Panc1 (cell line): ENCODE measurements around the gene PAX3. TPM values are rescaled to one million over a fixed set of nuclear protein-coding genes. Genes with fewer than 3 reads are reported as not detected.

Experiments used
- ATAC-seq: fragments of 200-7000 bp; cut with Tn5 transposase; 2 replicates; pipeline ENCODE4 v1.9.1; 2020; ENCODE audit warnings: mild to moderate bottlenecking, moderate library complexity
- BruUV-seq: library from RNA; stranded (reverse); fragments of 400-500 nt; replicated peaks from 2 replicates; lab custom pipeline; 2021; lab: Mats Ljungman, UMichigan
- CTCF ChIA-PET: fragments of 300-600 bp; sonication (Branson Sonifier 250); formaldehyde crosslinking; loops from one replicate; lab custom pipeline; 2022; ENCODE audit warnings: antibody characterized with exemption; lab: Charles Lee
- POLR2A ChIA-PET: fragments of 300-600 bp; sonication (Branson Sonifier 250); formaldehyde crosslinking; loops from one replicate; lab custom pipeline; 2022; ENCODE audit warnings: antibody characterized with exemption; lab: Charles Lee
- DNase-seq: peaks from one replicate; pipeline ENCODE4 v3.0.0-alpha.2; 2010; ENCODE audit warnings: low read depth, low spot score
- H3K27ac ChIP-seq: 2 replicates; pipeline ENCODE4 v1.5.1; 2011; ENCODE audit warnings: mild to moderate bottlenecking, low read length, inconsistent platforms
- H3K27me3 ChIP-seq: fragments of 200-500 bp; sonication (Bioruptor generic); 2 replicates; pipeline ENCODE4 v1.6.0; 2014; ENCODE audit warnings: low read length, inconsistent platforms; ENCODE audit not compliant: control insufficient read depth, insufficient read depth
- H3K36me3 ChIP-seq: fragments of 200-500 bp; sonication (Bioruptor generic); 2 replicates; pipeline ENCODE4 v1.5.1; 2014; ENCODE audit warnings: inconsistent platforms, mild to moderate bottlenecking, low read length, moderate library complexity; ENCODE audit not compliant: control insufficient read depth, insufficient read depth
- H3K4me1 ChIP-seq: 2 replicates; pipeline ENCODE4 v1.5.1; 2011; ENCODE audit warnings: inconsistent platforms, mild to moderate bottlenecking, low read length, moderate library complexity; ENCODE audit not compliant: control insufficient read depth, insufficient read depth
- H3K4me3 ChIP-seq, 2 experiments: 2 replicates each; pipeline ENCODE4 v1.5.1; 2011 to 2012; ENCODE audit warnings: low read depth in 2 of 2, low read length in 2 of 2, mild to moderate bottlenecking in 2 of 2, inconsistent platforms in 1 of 2, moderate library complexity in 1 of 2
- H3K9me3 ChIP-seq: fragments of 200-500 bp; sonication (Bioruptor generic); 2 replicates; pipeline ENCODE4 v1.5.1; 2014; ENCODE audit warnings: low read depth, mild to moderate bottlenecking, inconsistent platforms, low read length, moderate library complexity; ENCODE audit not compliant: control insufficient read depth, insufficient read depth
- POLR2AphosphoS5 ChIP-seq: IDR thresholded peaks from 2 replicates; pipeline ENCODE4 v1.6.1; 2012; ENCODE audit warnings: mild to moderate bottlenecking, low read depth, low read length, moderate library complexity
- SIN3A ChIP-seq: IDR thresholded peaks from 2 replicates; pipeline ENCODE4 v1.6.1; 2012; ENCODE audit warnings: low read depth, mild to moderate bottlenecking, low read length, moderate library complexity, borderline replicate concordance; ENCODE audit not compliant: insufficient read depth
- TCF7L2 ChIP-seq: IDR thresholded peaks from 2 replicates; pipeline ENCODE4 v1.6.1; 2011; ENCODE audit warnings: mild to moderate bottlenecking, low read depth, low read length, inconsistent platforms
- in situ Hi-C: cut with HindIII; loops from 2 replicates; pipeline ENCODE4 v1.10.0; 2016; ENCODE audit warnings: low sequenced_read_pairs, low pct_unique_long_range_greater_than_20kb
- intact Hi-C: fragments of 100-400 bp; cut with micrococcal nuclease; formaldehyde crosslinking; loops from one replicate; pipeline ENCODE4 v1.10.0; 2022; ENCODE audit not compliant: unreplicated experiment
- total RNA-seq: library from RNA; stranded (reverse); gene quantifications from one replicate; pipeline ENCODE4 v1.2.1, GENCODE V29; 2021; ENCODE audit not compliant: unreplicated experiment
- TF ChIP-seq, protein P1 (sequence below), 2 experiments: IDR thresholded peaks; 2 replicates each; pipeline ENCODE4 v1.6.1; 2011 to 2012; ENCODE audit warnings: low read depth in 2 of 2, control low read depth in 1 of 2, low read length in 1 of 2, mild to moderate bottlenecking in 1 of 2, moderate library complexity in 1 of 2; ENCODE audit not compliant: insufficient read depth in 1 of 2
- TF ChIP-seq, protein P2 (sequence below): fragments of 450-650 bp; IDR thresholded peaks from 2 replicates; pipeline ENCODE4 v1.5.1; 2017; ENCODE audit warnings: mild to moderate bottlenecking

PAX3 gene
- total RNA-seq, 1 experiment from 2014 or later = not detected

DNA sequence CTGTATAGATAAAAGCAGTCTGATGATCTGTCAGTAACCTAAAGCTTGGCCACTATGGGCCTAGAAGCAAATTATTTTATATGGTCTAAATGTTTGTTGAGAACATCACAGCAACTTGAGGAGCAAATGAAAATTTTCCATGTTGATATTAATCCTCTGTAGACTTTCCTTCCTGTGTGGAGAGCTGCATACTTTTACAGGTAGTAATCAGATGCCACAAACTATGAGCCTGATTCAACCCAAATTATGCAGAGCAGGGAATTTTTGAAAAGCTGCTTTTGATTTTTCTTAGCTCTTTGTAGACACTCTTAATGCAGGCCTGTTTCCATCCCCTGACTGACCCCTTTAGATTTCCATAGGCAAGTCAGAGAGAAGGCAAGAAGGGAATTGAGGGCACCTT is 17.3 kb downstream of the PAX3 start:
- no peak for TF ChIP-seq POLR2AphosphoS5
- TF ChIP-seq SIN3A = no peak
- TF ChIP-seq, protein P1, sequence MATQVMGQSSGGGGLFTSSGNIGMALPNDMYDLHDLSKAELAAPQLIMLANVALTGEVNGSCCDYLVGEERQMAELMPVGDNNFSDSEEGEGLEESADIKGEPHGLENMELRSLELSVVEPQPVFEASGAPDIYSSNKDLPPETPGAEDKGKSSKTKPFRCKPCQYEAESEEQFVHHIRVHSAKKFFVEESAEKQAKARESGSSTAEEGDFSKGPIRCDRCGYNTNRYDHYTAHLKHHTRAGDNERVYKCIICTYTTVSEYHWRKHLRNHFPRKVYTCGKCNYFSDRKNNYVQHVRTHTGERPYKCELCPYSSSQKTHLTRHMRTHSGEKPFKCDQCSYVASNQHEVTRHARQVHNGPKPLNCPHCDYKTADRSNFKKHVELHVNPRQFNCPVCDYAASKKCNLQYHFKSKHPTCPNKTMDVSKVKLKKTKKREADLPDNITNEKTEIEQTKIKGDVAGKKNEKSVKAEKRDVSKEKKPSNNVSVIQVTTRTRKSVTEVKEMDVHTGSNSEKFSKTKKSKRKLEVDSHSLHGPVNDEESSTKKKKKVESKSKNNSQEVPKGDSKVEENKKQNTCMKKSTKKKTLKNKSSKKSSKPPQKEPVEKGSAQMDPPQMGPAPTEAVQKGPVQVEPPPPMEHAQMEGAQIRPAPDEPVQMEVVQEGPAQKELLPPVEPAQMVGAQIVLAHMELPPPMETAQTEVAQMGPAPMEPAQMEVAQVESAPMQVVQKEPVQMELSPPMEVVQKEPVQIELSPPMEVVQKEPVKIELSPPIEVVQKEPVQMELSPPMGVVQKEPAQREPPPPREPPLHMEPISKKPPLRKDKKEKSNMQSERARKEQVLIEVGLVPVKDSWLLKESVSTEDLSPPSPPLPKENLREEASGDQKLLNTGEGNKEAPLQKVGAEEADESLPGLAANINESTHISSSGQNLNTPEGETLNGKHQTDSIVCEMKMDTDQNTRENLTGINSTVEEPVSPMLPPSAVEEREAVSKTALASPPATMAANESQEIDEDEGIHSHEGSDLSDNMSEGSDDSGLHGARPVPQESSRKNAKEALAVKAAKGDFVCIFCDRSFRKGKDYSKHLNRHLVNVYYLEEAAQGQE (IDR thresholded peaks at IDR 0.05; ENCODE audit: insufficient read depth in 1 of 2, low read depth in 2 of 2, low read length in 1 of 2) = no peak
- no peak for TF ChIP-seq TCF7L2
- TF ChIP-seq, protein P2, sequence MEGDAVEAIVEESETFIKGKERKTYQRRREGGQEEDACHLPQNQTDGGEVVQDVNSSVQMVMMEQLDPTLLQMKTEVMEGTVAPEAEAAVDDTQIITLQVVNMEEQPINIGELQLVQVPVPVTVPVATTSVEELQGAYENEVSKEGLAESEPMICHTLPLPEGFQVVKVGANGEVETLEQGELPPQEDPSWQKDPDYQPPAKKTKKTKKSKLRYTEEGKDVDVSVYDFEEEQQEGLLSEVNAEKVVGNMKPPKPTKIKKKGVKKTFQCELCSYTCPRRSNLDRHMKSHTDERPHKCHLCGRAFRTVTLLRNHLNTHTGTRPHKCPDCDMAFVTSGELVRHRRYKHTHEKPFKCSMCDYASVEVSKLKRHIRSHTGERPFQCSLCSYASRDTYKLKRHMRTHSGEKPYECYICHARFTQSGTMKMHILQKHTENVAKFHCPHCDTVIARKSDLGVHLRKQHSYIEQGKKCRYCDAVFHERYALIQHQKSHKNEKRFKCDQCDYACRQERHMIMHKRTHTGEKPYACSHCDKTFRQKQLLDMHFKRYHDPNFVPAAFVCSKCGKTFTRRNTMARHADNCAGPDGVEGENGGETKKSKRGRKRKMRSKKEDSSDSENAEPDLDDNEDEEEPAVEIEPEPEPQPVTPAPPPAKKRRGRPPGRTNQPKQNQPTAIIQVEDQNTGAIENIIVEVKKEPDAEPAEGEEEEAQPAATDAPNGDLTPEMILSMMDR = no peak
- H3K36me3 ChIP-seq = no peaks in the 10 kb centered on the region
- H3K4me3 ChIP-seq = no peak overlapping the region
- no peaks in the 10 kb centered on the region for H3K9me3 ChIP-seq
- ATAC-seq (no peak), DNase-seq (no peak)
- POLR2A ChIA-PET = no interaction called here
- H3K4me1 ChIP-seq = no peaks in the 10 kb centered on the region
- peaks cover 2% of the 10 kb centered on the region for H3K27me3 ChIP-seq
- in situ Hi-C loops = no loop called here
- intact Hi-C loops = no loop called here
- no TSS peak for BruUV-seq
- CTCF ChIA-PET = no interaction called here
- no peak overlapping the region for H3K27ac ChIP-seq

DNA sequence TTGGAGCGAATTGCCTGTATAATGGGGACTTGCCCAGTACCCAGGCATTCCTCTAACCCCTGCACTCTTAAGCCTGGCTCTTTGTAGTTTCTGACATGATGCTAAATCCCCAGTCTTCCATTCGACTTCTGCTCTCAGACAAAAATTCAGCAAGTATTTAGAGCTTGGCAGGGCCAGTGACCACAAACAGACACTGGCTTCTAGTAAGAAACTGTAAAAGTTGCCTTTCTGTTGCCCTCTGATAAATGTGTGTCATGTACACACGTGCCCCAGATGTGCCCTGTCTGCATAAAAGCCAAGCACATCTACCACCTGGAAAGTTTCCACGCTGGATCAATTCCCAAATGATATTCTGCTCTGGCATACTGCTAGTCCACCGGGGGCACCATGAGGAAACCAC is 18.0 kb downstream of the PAX3 start:
- Histone ChIP-seq H3K27me3 (no peaks in the 10 kb centered on the region), H3K4me3 (no peak overlapping the region), H3K9me3 (no peaks in the 10 kb centered on the region), H3K36me3 (no peaks in the 10 kb centered on the region), H3K27ac (no peak overlapping the region), H3K4me1 (no peaks in the 10 kb centered on the region)
- ChIA-PET POLR2A (no interaction called here), CTCF (no interaction called here)
- intact Hi-C loops = no loop called here
- in situ Hi-C loops = no loop called here
- ATAC-seq (no peak), DNase-seq (no peak)
- TF ChIP-seq, protein P1 (IDR thresholded peaks at IDR 0.05; ENCODE audit: insufficient read depth in 1 of 2, low read depth in 2 of 2, low read length in 1 of 2) = no peak
- TF ChIP-seq SIN3A = no peak
- no peak for TF ChIP-seq POLR2AphosphoS5
- BruUV-seq = no TSS peak
